ENCODE data around the gene AATK. TPM values are rescaled to one million over a fixed set of nuclear protein-coding genes. Genes with fewer than 3 reads are reported as not detected.
A peak's percentile ranks its signal among the peaks of the same experiment; 100 is the strongest.

AATK gene
- total and polyA plus RNA-seq, 2 of the 13 experiments (the other 11 are each of a cell fraction or from before 2014, with no cell fraction given), result 2.9 to 8.4 TPM

DNA sequence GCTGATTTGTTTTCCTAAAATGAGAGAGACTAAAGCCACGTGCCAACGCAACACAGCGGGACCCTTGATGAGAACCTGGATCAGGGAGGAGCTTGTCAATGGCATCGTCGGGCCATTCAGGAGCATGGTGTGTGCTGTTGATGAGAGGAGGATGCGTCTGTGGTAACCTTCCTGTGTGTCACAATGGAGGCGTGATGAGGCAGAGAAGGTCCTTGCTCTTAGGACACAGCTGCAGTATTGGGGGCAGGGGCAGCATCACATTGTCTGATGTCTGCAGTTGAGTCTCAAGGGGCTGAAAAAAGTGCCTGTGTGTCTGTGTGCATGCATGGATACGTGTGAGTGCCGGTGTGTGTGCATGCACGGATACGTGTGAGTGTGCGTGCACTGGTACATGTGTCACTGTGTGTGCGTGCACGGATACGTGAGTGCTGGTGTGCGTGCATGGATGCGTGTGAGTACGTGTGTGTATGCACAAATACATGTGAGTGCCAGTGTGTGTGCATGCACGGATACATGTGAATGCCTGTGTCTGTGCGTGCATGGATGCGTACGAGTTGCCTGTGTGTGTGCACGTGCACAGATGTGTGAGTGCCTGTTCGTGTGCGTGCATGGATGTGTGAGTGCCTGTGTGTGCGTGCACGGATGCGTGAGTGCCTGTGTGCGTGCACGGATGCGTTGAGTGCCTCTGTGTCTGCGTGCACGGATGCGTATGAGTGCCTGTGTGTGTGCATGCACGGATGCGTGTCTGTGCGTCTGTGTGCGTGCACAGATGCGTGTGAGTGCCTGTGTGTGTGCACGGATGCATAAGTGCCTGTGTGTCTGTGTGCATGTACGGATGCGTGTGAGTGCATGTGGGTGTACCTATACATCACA, 91.8 kb downstream of the AATK start:
- FAIRE-seq, result no peak
- TF ChIP-seq ZBTB38 (CRISPR knock-in tag; IDR thresholded peaks at IDR 0.05), result 0 out of 2 replicates have a peak, but pooled peaks have one; percentile 15
- 0 out of 2 replicates have a peak, but pooled peaks have one; percentile 9 for TF ChIP-seq TBX3 (IDR thresholded peaks at IDR 0.05; ENCODE audit: borderline replicate concordance)
- no peak for TF ChIP-seq SRSF4 (IDR thresholded peaks at IDR 0.05; ENCODE audit: low read depth, low read length, poor library complexity, severe bottlenecking)
- TF ChIP-seq FOXM1 (CRISPR knock-in tag; IDR thresholded peaks at IDR 0.05), result 0 out of 2 replicates have a peak, but pooled peaks have one; percentile 9
- TF ChIP-seq ZC3H13 (CRISPR knock-in tag; IDR thresholded peaks at IDR 0.05), result 0 out of 2 replicates have a peak, but pooled peaks have one; percentile 31
- 0 out of 2 replicates have a peak, but pooled peaks have one; percentile 27 for TF ChIP-seq ZNF589 (CRISPR knock-in tag; conservative IDR thresholded peaks at IDR 0.05)
- H3K79me2 ChIP-seq (ENCODE audit: insufficient read depth, low read length), result no peaks in the 10 kb centered on the region

More for the DNA sequence above, 91.8 kb downstream of the AATK start:
- Histone ChIP-seq H3K4me2 (ENCODE audit: low read depth, low read length) (no peak overlapping the region), H3K4me1 (ENCODE audit: insufficient read depth, low read length) (peaks cover 19% of the 10 kb centered on the region), H3K27ac (ENCODE audit: extremely low read length, insufficient read depth, low read length) (no peak overlapping the region), H3K9ac (ENCODE audit: insufficient read depth, low read depth, low read length) (no peak overlapping the region), H3K9me3 (ENCODE audit: low read length) (no peaks in the 10 kb centered on the region), H2AFZ (ENCODE audit: low read length) (no peak overlapping the region), H3K4me3 (replicated peaks in 1 of 3; ENCODE audit: insufficient read depth in 1 of 3, low read depth in 2 of 3, low read length in 3 of 3) (no peak overlapping the region), H3K27me3 (ENCODE audit: control insufficient read depth in 1 of 2, insufficient read depth in 2 of 2, low read length in 2 of 2) (no peaks in the 10 kb centered on the region), H3K36me3 (replicated peaks in 1 of 2; ENCODE audit: control insufficient read depth in 1 of 2, insufficient read depth in 2 of 2, low read length in 2 of 2) (peaks cover 5 to 16% of the 10 kb centered on the region in 2 experiments; a peak in 4 of 5 replicates), H4K20me1 (ENCODE audit: insufficient read depth, low read length) (no peaks in the 10 kb centered on the region)
- DNase-seq (ENCODE audit: low spot score) (no peak), ATAC-seq (no peak)
- ChIA-PET POLR2A (no interaction called here), CTCF (ENCODE audit: low intra/inter-chr PET ratio, low total read pairs) (no interaction called here)
- intact Hi-C loops (cut with micrococcal nuclease; ENCODE audit: unreplicated experiment) (no loop called here), in situ Hi-C loops (cut with HindIII; ENCODE audit: extremely low pct_ligation_motif_present, low pct_unique_long_range_greater_than_20kb) (no loop called here)
- no TSS peak for BruUV-seq (replicated peaks)
- 95% methylated on average over 42 of the region's 42 CpGs for WGBS (ENCODE audit: low lambda C conversion rate)

Data from HepG2 (cell line).